ENCODE data around the gene KCNJ11. TPM values are rescaled to one million over a fixed set of nuclear protein-coding genes. Genes with fewer than 3 reads are reported as not detected.

Gene KCNJ11
- total RNA-seq, 4 donors from 2014 or later = 103 to 182 (median 147) TPM

DNA sequence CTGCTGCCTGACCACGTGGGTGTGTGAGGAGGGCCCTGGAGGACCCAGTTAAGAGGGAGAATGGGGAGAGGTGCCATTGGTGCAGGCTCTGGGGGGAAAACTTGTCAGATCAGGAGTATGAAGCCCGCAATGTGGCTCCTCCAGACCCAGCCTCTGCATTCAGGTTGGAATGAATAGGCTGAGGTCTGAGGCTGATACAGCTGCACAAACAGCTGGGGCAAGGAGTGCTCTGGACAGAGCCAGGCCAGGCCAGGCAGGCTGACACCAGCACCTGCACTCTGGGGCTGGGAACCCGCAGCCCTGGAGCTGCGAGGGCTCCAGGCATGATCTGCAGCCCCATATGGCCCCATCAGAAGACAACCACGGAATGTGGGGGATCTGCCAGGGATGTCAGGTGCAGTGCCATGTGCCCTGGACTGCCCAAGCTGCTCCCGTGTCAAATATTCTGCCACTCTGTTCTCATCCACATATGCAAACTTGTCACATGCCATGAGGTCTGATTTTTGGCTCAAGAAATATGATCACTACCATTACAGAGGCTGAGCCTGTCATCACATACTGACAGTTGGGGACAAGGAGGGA is 27.2 kb upstream of the KCNJ11 start:
- Histone ChIP-seq H3K36me3 (no peaks in the 10 kb centered on the region), H3K4me3 (no peak overlapping the region), H3K9me3 (no peaks in the 10 kb centered on the region), H3K4me1 (peaks cover 21 to 29% of the 10 kb centered on the region in 2 donors), H3K27me3 (no peaks in the 10 kb centered on the region), H3K27ac (peak overlapping the region; percentile 85 to 89 (median 88))
- ATAC-seq = peak; percentile 92 to 96
- in situ Hi-C loops (cut with MboI; ENCODE audit: low sequenced_read_pairs in 4 of 4) (loop anchor here in 1 of 4 donors (25.0 kb wide), 1 partner anchor 422 kb away; no protein-coding TSS in a partner anchor), intact Hi-C loops (cut with DNase I; ENCODE audit: low total_unique reads) (loop anchor here (5.0 kb wide), 1 partner anchor 302 kb away; the partner anchor contains the start of gene MYOD1)
- TF ChIP-seq POLR2A (IDR thresholded peaks at IDR 0.05) = peak; percentile 26 to 56
- TF ChIP-seq, protein P1, sequence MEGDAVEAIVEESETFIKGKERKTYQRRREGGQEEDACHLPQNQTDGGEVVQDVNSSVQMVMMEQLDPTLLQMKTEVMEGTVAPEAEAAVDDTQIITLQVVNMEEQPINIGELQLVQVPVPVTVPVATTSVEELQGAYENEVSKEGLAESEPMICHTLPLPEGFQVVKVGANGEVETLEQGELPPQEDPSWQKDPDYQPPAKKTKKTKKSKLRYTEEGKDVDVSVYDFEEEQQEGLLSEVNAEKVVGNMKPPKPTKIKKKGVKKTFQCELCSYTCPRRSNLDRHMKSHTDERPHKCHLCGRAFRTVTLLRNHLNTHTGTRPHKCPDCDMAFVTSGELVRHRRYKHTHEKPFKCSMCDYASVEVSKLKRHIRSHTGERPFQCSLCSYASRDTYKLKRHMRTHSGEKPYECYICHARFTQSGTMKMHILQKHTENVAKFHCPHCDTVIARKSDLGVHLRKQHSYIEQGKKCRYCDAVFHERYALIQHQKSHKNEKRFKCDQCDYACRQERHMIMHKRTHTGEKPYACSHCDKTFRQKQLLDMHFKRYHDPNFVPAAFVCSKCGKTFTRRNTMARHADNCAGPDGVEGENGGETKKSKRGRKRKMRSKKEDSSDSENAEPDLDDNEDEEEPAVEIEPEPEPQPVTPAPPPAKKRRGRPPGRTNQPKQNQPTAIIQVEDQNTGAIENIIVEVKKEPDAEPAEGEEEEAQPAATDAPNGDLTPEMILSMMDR (IDR thresholded peaks at IDR 0.05 in 4 of 5, conservative IDR thresholded peaks at IDR 0.05 in 1 of 5) = no peak
- DNase-seq = peak; percentile 88 to 90

DNA sequence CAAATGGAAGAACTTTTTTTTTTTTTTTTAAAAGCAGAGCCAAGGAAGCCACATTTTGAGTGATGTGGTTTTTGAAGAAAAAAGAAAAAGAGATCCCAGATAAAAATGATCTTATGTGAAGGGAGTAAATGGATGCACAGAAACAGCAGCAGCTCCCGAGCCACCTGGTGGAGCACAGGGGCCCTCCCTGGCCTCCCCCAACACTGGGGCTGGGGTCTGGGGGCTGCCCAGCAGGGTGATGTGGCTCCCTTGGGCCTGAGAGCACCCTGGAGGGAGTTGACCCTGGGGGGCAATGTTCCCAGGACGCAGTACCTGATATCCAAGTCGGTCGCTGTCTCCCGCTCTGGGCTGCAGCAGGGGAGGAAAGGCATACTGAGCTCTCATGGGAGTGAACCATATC is 26.5 kb upstream of the KCNJ11 start:
- H3K27me3 ChIP-seq = no peaks in the 10 kb centered on the region
- H3K4me1 ChIP-seq = peaks cover 21 to 29% of the 10 kb centered on the region in 2 donors
- peak overlapping the region; percentile 85 to 89 (median 88) for H3K27ac ChIP-seq
- in situ Hi-C loops (cut with MboI; ENCODE audit: low sequenced_read_pairs in 4 of 4) = loop anchor here in 1 of 4 donors (25.0 kb wide), 1 partner anchor 422 kb away; no protein-coding TSS in a partner anchor
- no peaks in the 10 kb centered on the region for H3K36me3 ChIP-seq
- no peak overlapping the region for H3K4me3 ChIP-seq
- ATAC-seq (no peak), DNase-seq (no peak)
- intact Hi-C loops (cut with DNase I; ENCODE audit: low total_unique reads) = loop anchor here (5.0 kb wide), 1 partner anchor 302 kb away; the partner anchor contains the start of gene MYOD1
- H3K9me3 ChIP-seq = no peaks in the 10 kb centered on the region
- no peak for TF ChIP-seq POLR2A (IDR thresholded peaks at IDR 0.05)
- TF ChIP-seq, protein P1 (IDR thresholded peaks at IDR 0.05 in 4 of 5, conservative IDR thresholded peaks at IDR 0.05 in 1 of 5) = no peak

DNA sequence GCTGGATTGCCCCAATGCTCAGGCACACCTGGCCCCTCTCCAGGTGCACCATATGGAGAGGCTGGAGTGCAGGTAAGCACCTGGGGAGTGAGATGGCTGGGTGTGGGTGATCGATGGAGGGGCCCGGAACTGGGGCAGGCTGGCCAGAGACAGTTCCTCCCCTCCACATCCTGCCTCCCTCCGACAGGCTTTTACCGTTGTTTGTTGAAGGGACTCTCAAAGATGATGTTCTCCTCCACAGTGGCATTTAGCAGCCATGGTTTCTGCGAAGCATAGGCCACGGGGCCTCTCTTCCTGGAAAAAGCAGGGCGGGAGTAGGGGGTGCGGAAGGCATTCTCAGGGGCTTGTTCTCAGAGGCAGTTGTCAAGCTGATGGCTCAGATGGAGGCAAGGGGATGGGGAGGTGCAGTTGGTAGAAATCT is 25.9 kb upstream of the KCNJ11 start:
- ATAC-seq (no peak), DNase-seq (no peak)
- Histone ChIP-seq H3K4me3 (no peak overlapping the region), H3K27me3 (no peaks in the 10 kb centered on the region), H3K4me1 (peaks cover 21 to 29% of the 10 kb centered on the region in 2 donors), H3K27ac (peak overlapping the region in 1 of 4 donors; percentile 87), H3K9me3 (no peaks in the 10 kb centered on the region), H3K36me3 (no peaks in the 10 kb centered on the region)
- TF ChIP-seq, protein P1 (IDR thresholded peaks at IDR 0.05 in 4 of 5, conservative IDR thresholded peaks at IDR 0.05 in 1 of 5) = no peak
- no peak for TF ChIP-seq POLR2A (IDR thresholded peaks at IDR 0.05)
- intact Hi-C loops (cut with DNase I; ENCODE audit: low total_unique reads) = no loop called here
- in situ Hi-C loops (cut with MboI; ENCODE audit: low sequenced_read_pairs in 4 of 4) = loop anchor here in 1 of 4 donors (25.0 kb wide), 1 partner anchor 423 kb away; no protein-coding TSS in a partner anchor

DNA sequence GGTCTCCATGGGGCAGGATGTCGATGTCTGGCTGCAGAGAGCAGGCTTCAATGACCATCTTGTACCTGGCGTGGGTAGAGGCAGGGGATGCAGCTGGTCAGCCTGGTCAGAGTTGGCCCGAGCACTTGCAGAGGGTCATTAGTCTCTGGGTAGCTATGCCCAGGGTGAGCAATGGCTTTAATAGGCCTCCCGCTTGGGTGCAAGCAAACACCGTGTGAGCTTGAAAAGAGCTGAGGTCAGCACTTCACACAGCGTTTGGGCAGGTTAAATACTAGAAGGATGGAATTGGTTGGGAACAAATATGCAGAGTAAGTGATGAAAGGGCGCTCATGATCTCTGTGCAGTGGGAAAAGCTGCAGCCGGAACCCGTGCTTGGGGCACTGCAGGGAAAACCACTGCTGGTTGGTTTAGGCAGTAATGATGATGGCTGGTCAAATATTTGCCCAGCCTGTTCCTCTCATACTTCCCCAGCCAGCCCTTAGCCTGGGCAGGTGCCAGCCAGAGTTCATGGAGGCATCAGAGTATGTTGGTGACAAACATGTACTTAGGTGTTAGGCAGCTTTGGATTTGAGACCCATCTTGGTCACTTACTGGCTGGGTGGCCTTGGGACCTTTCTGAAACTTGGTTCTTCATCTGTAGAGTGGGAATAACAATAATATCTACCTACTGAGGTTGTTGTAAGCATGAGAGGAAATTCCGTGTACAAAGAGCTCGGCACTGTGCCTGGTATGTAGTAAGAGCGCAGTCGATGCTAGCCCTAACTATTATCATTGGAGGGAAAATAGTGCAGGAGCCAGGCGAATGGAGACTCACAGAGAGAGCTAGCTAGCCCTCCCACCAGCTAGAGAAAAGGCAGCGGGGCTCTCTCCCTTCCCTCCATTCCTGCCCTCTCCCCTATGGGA is 25.2 kb upstream of the KCNJ11 start:
- Histone ChIP-seq H3K36me3 (no peaks in the 10 kb centered on the region), H3K27ac (peak overlapping the region in 1 of 4 donors; percentile 87), H3K9me3 (no peaks in the 10 kb centered on the region), H3K27me3 (no peaks in the 10 kb centered on the region), H3K4me3 (no peak overlapping the region), H3K4me1 (peaks cover 21 to 29% of the 10 kb centered on the region in 2 donors)
- no peak for DNase-seq
- TF ChIP-seq, protein P1 (IDR thresholded peaks at IDR 0.05 in 4 of 5, conservative IDR thresholded peaks at IDR 0.05 in 1 of 5) = no peak
- no peak for TF ChIP-seq POLR2A (IDR thresholded peaks at IDR 0.05)
- in situ Hi-C loops (cut with MboI; ENCODE audit: low sequenced_read_pairs in 4 of 4) = loop anchor here in 1 of 4 donors (25.0 kb wide), 1 partner anchor 424 kb away; no protein-coding TSS in a partner anchor
- ATAC-seq = no peak
- intact Hi-C loops (cut with DNase I; ENCODE audit: low total_unique reads) = no loop called here
